Naive thymus-derived CD4-positive, alpha-beta T cell (primary cell): ENCODE results near the gene BCL2L2. TPM values are rescaled to one million over a fixed set of nuclear protein-coding genes. Genes with fewer than 3 reads are reported as not detected.

Experiments
- ATAC-seq: fragments of 150-1000 bp; cut with Tn5 transposase; 2 replicates; pipeline ENCODE4 v1.10.0; 2021; ENCODE audit warnings: mild to moderate bottlenecking, moderate library complexity
- CTCF ChIA-PET: fragments of 350-600 bp; sonication (Branson Sonifier 250); formaldehyde crosslinking; loops from one replicate; lab custom pipeline; 2021; ENCODE audit warnings: antibody characterized with exemption; lab: Charles Lee
- POLR2A ChIA-PET: fragments of 350-600 bp; sonication (Branson Sonifier 250); formaldehyde crosslinking; loops from one replicate; lab custom pipeline; 2021; ENCODE audit warnings: antibody characterized with exemption, inconsistent platforms; lab: Charles Lee
- DNase-seq, 9 donors: peaks; one replicate each; pipeline versions ENCODE4 v3.0.0 to v3.0.0-alpha.2; 2020 to 2022; ENCODE audit warnings: mixed read lengths in 1 of 9
- H3K27ac ChIP-seq: one replicate; pipeline ENCODE4 v1.7.0; 2013; ENCODE audit warnings: mild to moderate bottlenecking, low read depth, low read length, moderate library complexity
- H3K27me3 ChIP-seq, 2 donors: one replicate each; pipeline ENCODE4 v1.7.0; 2013; ENCODE audit warnings: low read length in 2 of 2, mild to moderate bottlenecking in 2 of 2, moderate library complexity in 2 of 2; ENCODE audit not compliant: control insufficient read depth in 2 of 2, insufficient read depth in 2 of 2
- H3K36me3 ChIP-seq, 3 experiments: 1 replicate in 2 of 3; 2 replicates in 1 of 3; pipeline ENCODE4 v1.7.0; 2013; ENCODE audit warnings: low read length in 3 of 3, mild to moderate bottlenecking in 3 of 3, moderate library complexity in 1 of 3; ENCODE audit not compliant: insufficient read depth in 3 of 3, control insufficient read depth in 2 of 3
- H3K4me1 ChIP-seq, 2 donors: one replicate each; pipeline ENCODE4 v1.7.0; 2013; ENCODE audit warnings: low read length in 2 of 2, mild to moderate bottlenecking in 2 of 2, moderate library complexity in 1 of 2; ENCODE audit not compliant: control insufficient read depth in 2 of 2, insufficient read depth in 2 of 2
- H3K4me3 ChIP-seq: 2 replicates; pipeline ENCODE4 v1.7.0; 2013; ENCODE audit warnings: mild to moderate bottlenecking, low read length
- H3K9me3 ChIP-seq, 3 experiments: 1 replicate in 2 of 3; 2 replicates in 1 of 3; pipeline ENCODE4 v1.7.0; 2013; ENCODE audit warnings: low read length in 3 of 3; ENCODE audit not compliant: control insufficient read depth in 2 of 3
- H3K27ac Mint-ChIP-seq, 9 donors: one replicate each; pipeline ENCODE4 v1.8.0; 2020 to 2022; ENCODE audit warnings: mixed read lengths in 9 of 9, mild to moderate bottlenecking in 8 of 9, moderate library complexity in 5 of 9, inconsistent platforms in 2 of 9
- H3K27me3 Mint-ChIP-seq, 5 donors: one replicate each; pipeline ENCODE4 v1.8.0; 2021 to 2022; ENCODE audit warnings: mixed read lengths in 5 of 5, mild to moderate bottlenecking in 1 of 5
- H3K36me3 Mint-ChIP-seq, 5 donors: one replicate each; pipeline ENCODE4 v1.8.0; 2020 to 2022; ENCODE audit warnings: mixed read lengths in 5 of 5, mild to moderate bottlenecking in 3 of 5, inconsistent platforms in 1 of 5
- H3K4me1 Mint-ChIP-seq, 7 donors: one replicate each; pipeline ENCODE4 v1.8.0; 2020 to 2022; ENCODE audit warnings: mixed read lengths in 7 of 7, mild to moderate bottlenecking in 3 of 7, inconsistent platforms in 1 of 7
- H3K4me3 Mint-ChIP-seq, 10 donors: one replicate each; pipeline ENCODE4 v1.8.0; 2020 to 2022; ENCODE audit warnings: mild to moderate bottlenecking in 10 of 10, mixed read lengths in 10 of 10, moderate library complexity in 6 of 10, inconsistent platforms in 2 of 10
- H3K9me3 Mint-ChIP-seq, 11 donors: one replicate each; pipeline ENCODE4 v1.8.0; 2020 to 2022; ENCODE audit warnings: mixed read lengths in 11 of 11, mild to moderate bottlenecking in 4 of 11, inconsistent platforms in 1 of 11, moderate library complexity in 1 of 11
- intact Hi-C, 2 donors: fragments of 100-400 bp; cut with micrococcal nuclease; formaldehyde crosslinking; loops; one replicate each; pipeline ENCODE4 v1.15.1; 2023
- polyA plus RNA-seq, 2 donors: library from polyadenylated mRNA; unstranded; fragments of 300-500 nt; fragmentation: Illumina TruSeq; gene quantifications; one replicate each; pipeline ENCODE4 v1.2.3, GENCODE V29; 2021
- total RNA-seq, 6 experiments: library from RNA in 5 of 6; stranded (reverse) in 5 of 6; gene quantifications; 1 replicate in 5 of 6; 2 replicates in 1 of 6; pipeline ENCODE4 v1.2.3 and lab custom pipeline; 2021 to 2026

BCL2L2 gene
- total and polyA plus RNA-seq, 7 experiments from 2014 or later: 2.8 to 8.0 (median 5.6) TPM; not detected in 2

- Histone ChIP-seq H3K4me3 (no peak overlapping the region), H3K9me3 (no peaks in the 10 kb centered on the region), H3K27me3 (no peaks in the 10 kb centered on the region), H3K36me3 (no peaks in the 10 kb centered on the region), H3K27ac (no peak overlapping the region), H3K4me1 (peaks cover 0 to 6% of the 10 kb centered on the region in 2 donors)
- H3K27me3 Mint-ChIP-seq: peaks cover 19 to 31% (median 23%) of the 10 kb centered on the region in 5 donors
- H3K9me3 Mint-ChIP-seq: no peaks in the 10 kb centered on the region
- intact Hi-C loops: loop anchor here (10.0 kb wide), 4 partner anchors 807 to 1833 kb away; partner anchors contain the start of genes EMC9 (in 2 of the 2), PSME2 (in 2 of the 2), RNF31 (in 2 of the 2) and CHMP4A (in 1 of the 2)
- POLR2A ChIA-PET: interaction anchor here (2.0 kb wide), 1 partner anchor 13 kb away, joined by 8 read pairs; the partner anchor contains the start of gene PABPN1
- H3K36me3 Mint-ChIP-seq: peaks cover 0 to 4% (median 0%) of the 10 kb centered on the region in 5 donors
- no peak for ATAC-seq
- CTCF ChIA-PET: interaction anchor here (0.8 kb wide), 1 partner anchor 22 kb away, joined by 3 read pairs; no protein-coding TSS in a partner anchor
- peaks cover 0 to 28% (median 9%) of the 10 kb centered on the region in 7 donors for H3K4me1 Mint-ChIP-seq
- H3K27ac Mint-ChIP-seq: peak overlapping the region in 1 of 9 donors; percentile 36
- H3K4me3 Mint-ChIP-seq: peak overlapping the region in 2 of 10 donors; percentile 8 to 71
- no peak for DNase-seq
Measured at GRCh38 chr14:23307687-23308644, 1.3 kb downstream of the BCL2L2 start.

GRCh38 chr14:23308721-23309445 is 2.2 kb downstream of the BCL2L2 start:
- Mint-ChIP-seq H3K36me3 (peaks cover 0 to 4% (median 0%) of the 10 kb centered on the region in 5 donors), H3K27me3 (peaks cover 19 to 31% (median 23%) of the 10 kb centered on the region in 5 donors), H3K4me3 (no peak overlapping the region), H3K9me3 (no peaks in the 10 kb centered on the region), H3K4me1 (peaks cover 0 to 21% (median 4%) of the 10 kb centered on the region in 7 donors), H3K27ac (no peak overlapping the region)
- Histone ChIP-seq H3K4me3 (no peak overlapping the region), H3K27me3 (no peaks in the 10 kb centered on the region), H3K36me3 (no peaks in the 10 kb centered on the region), H3K9me3 (no peaks in the 10 kb centered on the region), H3K27ac (no peak overlapping the region), H3K4me1 (no peaks in the 10 kb centered on the region)
- no peak for ATAC-seq
- DNase-seq: no peak
- intact Hi-C loops: loop anchor here (10.0 kb wide), 4 partner anchors 806 to 1834 kb away; partner anchors contain the start of genes EMC9 (in 2 of the 2), PSME2 (in 2 of the 2), RNF31 (in 2 of the 2) and CHMP4A (in 1 of the 2)
- POLR2A ChIA-PET: interaction anchor here (2.0 kb wide), 1 partner anchor 12 kb away, joined by 8 read pairs; the partner anchor contains the start of gene PABPN1
- CTCF ChIA-PET: no interaction called here

GRCh38 chr14:23310546-23310945 is 3.9 kb downstream of the BCL2L2 start:
- peaks cover 16 to 30% (median 19%) of the 10 kb centered on the region in 5 donors for H3K27me3 Mint-ChIP-seq
- ATAC-seq: no peak
- H3K4me1 ChIP-seq: no peaks in the 10 kb centered on the region

GRCh38 chr14:23316300-23316699 is 9.7 kb downstream of the BCL2L2 start:
- DNase-seq (no peak), ATAC-seq (no peak)
- Histone ChIP-seq H3K27me3 (no peaks in the 10 kb centered on the region), H3K36me3 (no peaks in the 10 kb centered on the region), H3K9me3 (no peaks in the 10 kb centered on the region), H3K4me1 (peaks cover 9 to 10% of the 10 kb centered on the region in 2 donors), H3K27ac (no peak overlapping the region), H3K4me3 (no peak overlapping the region)
- Mint-ChIP-seq H3K4me1 (peaks cover 7 to 16% (median 15%) of the 10 kb centered on the region in 7 donors), H3K4me3 (no peak overlapping the region), H3K36me3 (peaks cover 0 to 10% (median 0%) of the 10 kb centered on the region in 5 donors), H3K27me3 (peaks cover 0 to 4% (median 0%) of the 10 kb centered on the region in 5 donors), H3K9me3 (peaks cover 0 to 3% (median 0%) of the 10 kb centered on the region in 11 donors), H3K27ac (no peak overlapping the region)
- ChIA-PET POLR2A (interaction anchor here (0.7 to 1.3 kb wide), 3 partner anchors 14 to 224 kb away, joined by 3 to 7 read pairs (median 3); partner anchors contain the start of gene PPP1R3E), CTCF (no interaction called here)
- intact Hi-C loops: no loop called here

More at GRCh38 chr14:23310546-23310945, 3.9 kb downstream of the BCL2L2 start:
- Histone ChIP-seq H3K9me3 (no peaks in the 10 kb centered on the region), H3K36me3 (no peaks in the 10 kb centered on the region), H3K4me3 (no peak overlapping the region), H3K27me3 (no peaks in the 10 kb centered on the region), H3K27ac (no peak overlapping the region)
- no peak overlapping the region for H3K27ac Mint-ChIP-seq
- POLR2A ChIA-PET: interaction anchor here (2.8 to 3.2 kb wide), 2 partner anchors 9 to 10 kb away, joined by 12 to 16 read pairs; partner anchors contain the start of genes PABPN1 and PPP1R3E
- DNase-seq: no peak
- peaks cover 0 to 4% (median 0%) of the 10 kb centered on the region in 5 donors for H3K36me3 Mint-ChIP-seq
- peaks cover 0 to 18% (median 4%) of the 10 kb centered on the region in 7 donors for H3K4me1 Mint-ChIP-seq
- no peaks in the 10 kb centered on the region for H3K9me3 Mint-ChIP-seq
- intact Hi-C loops: no loop called here
- CTCF ChIA-PET: interaction anchor here (1.2 kb wide), 1 partner anchor 8 kb away, joined by 4 read pairs; the partner anchor contains the start of gene PPP1R3E
- no peak overlapping the region for H3K4me3 Mint-ChIP-seq

GRCh38 chr14:23319746-23320583 is 13.3 kb downstream of the BCL2L2 start:
- H3K9me3 ChIP-seq: no peaks in the 10 kb centered on the region
- DNase-seq (no peak), ATAC-seq (no peak)
- H3K27me3 ChIP-seq: no peaks in the 10 kb centered on the region
- ChIA-PET POLR2A (interaction anchor here (0.9 to 8.3 kb wide), 21 partner anchors 9 to 1843 kb away, joined by 3 to 286 read pairs (median 7); partner anchors contain the start of genes ACIN1, BCL2L2, C14orf119 and HOMEZ), CTCF (interaction anchor here (0.9 to 4.2 kb wide), 4 partner anchors 13 to 231 kb away, joined by 3 to 41 read pairs (median 4); partner anchors contain the start of genes BCL2L2, PPP1R3E and ZFHX2)
- H3K4me3 ChIP-seq: peak overlapping the region; percentile 70
- peaks cover 22% of the 10 kb centered on the region in 2 donors for H3K4me1 ChIP-seq
- H3K36me3 Mint-ChIP-seq: peaks cover 0 to 24% (median 5%) of the 10 kb centered on the region in 5 donors
- H3K9me3 Mint-ChIP-seq: peaks cover 0 to 3% (median 0%) of the 10 kb centered on the region in 11 donors
- intact Hi-C loops: loop anchor here (2.0 to 5.0 kb wide), 7 partner anchors 61 to 1843 kb away; partner anchors contain the start of genes DHRS4 (in 1 of the 2), PRMT5 (in 1 of the 2), RAB2B (in 1 of the 2) and SDR39U1 (in 1 of the 2)
- peak overlapping the region; percentile 89 for H3K27ac ChIP-seq
- peaks cover 15 to 22% (median 16%) of the 10 kb centered on the region in 3 experiments for H3K36me3 ChIP-seq
- peaks cover 22 to 38% (median 32%) of the 10 kb centered on the region in 7 donors for H3K4me1 Mint-ChIP-seq
- peak overlapping the region; percentile 96 to 99 (median 98) for H3K27ac Mint-ChIP-seq
- H3K27me3 Mint-ChIP-seq: peaks cover 0 to 3% (median 0%) of the 10 kb centered on the region in 5 donors
- peak overlapping the region; percentile 88 to 96 (median 92) for H3K4me3 Mint-ChIP-seq
